Keratinocyte (primary cell): Measurements from ENCODE around the gene RBPJ. TPM values are rescaled to one million over a fixed set of nuclear protein-coding genes. Genes with fewer than 3 reads are reported as not detected.

ENCODE experiments used
- DNase-seq: peaks from one replicate; pipeline ENCODE4 v3.0.0-alpha.2; 2011; ENCODE audit warnings: low read depth, missing footprints, low spot score
- FAIRE-seq: peaks from 2 replicates; lab custom pipeline; 2011; peaks lifted over from hg19 to GRCh38; lab: Jason Lieb, UNC
- H2AFZ ChIP-seq: 2 replicates; pipeline ENCODE4 v1.6.0; 2012; ENCODE audit warnings: low read length, control low read depth, inconsistent platforms; ENCODE audit not compliant: control insufficient read depth
- H3K27ac ChIP-seq: 2 replicates; pipeline ENCODE4 v1.5.1; 2011; ENCODE audit warnings: low read length; ENCODE audit not compliant: control insufficient read depth, insufficient read depth
- H3K27me3 ChIP-seq: 3 replicates; pipeline ENCODE4 v1.6.0; 2011; ENCODE audit warnings: low read length; ENCODE audit not compliant: control insufficient read depth, insufficient read depth; ENCODE audit errors: extremely low read depth
- H3K36me3 ChIP-seq, 2 experiments: 2 replicates in 1 of 2; 3 replicates in 1 of 2; pipeline ENCODE4 v1.5.1; 2011; ENCODE audit warnings: low read length in 2 of 2, mild to moderate bottlenecking in 1 of 2; ENCODE audit not compliant: control insufficient read depth in 2 of 2, insufficient read depth in 2 of 2; ENCODE audit errors: extremely low read depth in 1 of 2
- H3K4me1 ChIP-seq: 3 replicates; pipeline ENCODE4 v1.5.1; 2011; ENCODE audit warnings: low read length; ENCODE audit not compliant: control insufficient read depth, insufficient read depth; ENCODE audit errors: extremely low read depth
- H3K4me2 ChIP-seq: 3 replicates; pipeline ENCODE4 v1.6.0; 2011; ENCODE audit warnings: low read depth, low read length; ENCODE audit not compliant: control insufficient read depth, insufficient read depth; ENCODE audit errors: extremely low read depth
- H3K4me3 ChIP-seq, 3 experiments: fragments of 200-600 bp in 1 of 3; sonication (generic) in 1 of 3; 2 replicates in 2 of 3; 3 replicates in 1 of 3; pipeline ENCODE4 v1.5.1; 2011 to 2016; ENCODE audit warnings: low read length in 3 of 3, mild to moderate bottlenecking in 3 of 3, control low read depth in 2 of 3, inconsistent platforms in 1 of 3, low read depth in 1 of 3, mixed read lengths in 1 of 3, mixed run types in 1 of 3, moderate library complexity in 1 of 3; ENCODE audit not compliant: control insufficient read depth in 2 of 3, insufficient read depth in 2 of 3; ENCODE audit errors: extremely low read depth in 1 of 3
- H3K79me2 ChIP-seq: 2 replicates; pipeline ENCODE4 v1.6.0; 2012; ENCODE audit warnings: low read length; ENCODE audit not compliant: control insufficient read depth, insufficient read depth
- H3K9ac ChIP-seq: 3 replicates; pipeline ENCODE4 v1.6.0; 2011; ENCODE audit warnings: low read length; ENCODE audit not compliant: control insufficient read depth, insufficient read depth; ENCODE audit errors: extremely low read depth
- H3K9me1 ChIP-seq: 3 replicates; pipeline ENCODE4 v1.6.0; 2011; ENCODE audit warnings: low read length; ENCODE audit not compliant: control insufficient read depth, insufficient read depth; ENCODE audit errors: extremely low read depth
- H3K9me3 ChIP-seq: 2 replicates; pipeline ENCODE4 v1.5.1; 2012; ENCODE audit warnings: low read depth, low read length; ENCODE audit not compliant: control insufficient read depth
- H4K20me1 ChIP-seq: 3 replicates; pipeline ENCODE4 v1.6.0; 2011; ENCODE audit warnings: low read length; ENCODE audit not compliant: control insufficient read depth, insufficient read depth; ENCODE audit errors: extremely low read depth
- EZH2 ChIP-seq: IDR thresholded peaks from one replicate; pipeline ENCODE4 v1.6.1; 2012; ENCODE audit warnings: inconsistent platforms, mild to moderate bottlenecking, low read length, moderate library complexity
- dilution Hi-C: fragments of 300-500 bp; cut with MboI; formaldehyde crosslinking; loops from one replicate; pipeline ENCODE4 v1.7.0; 2020; ENCODE audit warnings: low sequenced_read_pairs; ENCODE audit not compliant: extremely low pct_ligation_motif_present
- polyA plus RNA-seq, 5 experiments: library from polyadenylated mRNA; depleted of rRNA in 3 of 5; stranded (reverse) in 3 of 5; stranded (forward) in 1 of 5; unstranded in 1 of 5; fragments of >200 nt; gene quantifications; 1 replicate in 1 of 5; 2 replicates in 3 of 5; 3 replicates in 1 of 5; pipeline versions ENCODE4 v1.2.1 to v1.2.3, GENCODE V29; 2011 to 2012; ENCODE audit warnings: missing spikeins in 2 of 5, low read depth in 1 of 5, low replicate concordance in 1 of 5
- TF ChIP-seq, protein P1 (sequence below), 3 experiments: IDR thresholded peaks in 1 of 3; conservative IDR thresholded peaks in 1 of 3; optimal IDR thresholded peaks in 1 of 3; 2 replicates in 2 of 3; 3 replicates in 1 of 3; pipeline versions ENCODE3 to v1.5.1; 2011; ENCODE audit warnings: low read length in 3 of 3, mild to moderate bottlenecking in 3 of 3, moderate library complexity in 2 of 3, control low read depth in 1 of 3, inconsistent platforms in 1 of 3; ENCODE audit not compliant: insufficient read depth in 2 of 3; ENCODE audit errors: extremely low read depth in 1 of 3

RBPJ gene
- polyA plus RNA-seq, 1 donor (not counting 4 experiments of a cell fraction or from before 2014, with no cell fraction given): 38.0 TPM

DNA sequence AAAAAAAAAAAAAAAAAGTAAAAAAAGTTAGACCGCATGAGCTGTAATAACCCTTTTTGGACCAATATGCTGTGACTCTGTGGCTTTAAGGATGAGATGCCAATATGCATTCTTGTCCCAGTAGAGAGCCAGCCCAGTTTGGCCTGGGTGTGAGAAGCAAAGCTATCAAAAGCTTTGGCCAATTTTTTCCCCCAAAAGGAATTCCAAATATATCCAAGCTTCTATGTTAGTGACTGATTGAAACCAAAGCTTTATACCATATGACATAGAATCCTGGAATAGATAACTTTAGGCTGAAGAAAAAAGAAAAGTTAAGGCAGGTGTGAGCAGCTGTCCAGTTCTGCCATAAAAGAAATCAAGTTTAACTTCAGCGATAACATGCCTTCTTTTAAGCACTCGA is 30.5 kb upstream of the RBPJ start:
- peaks cover 23% of the 10 kb centered on the region for H3K4me1 ChIP-seq
- DNase-seq (no peak), FAIRE-seq (no peak)
- H3K27ac ChIP-seq: no peak overlapping the region
- no peaks in the 10 kb centered on the region for H3K27me3 ChIP-seq
- no peaks in the 10 kb centered on the region for H3K9me1 ChIP-seq
- H3K79me2 ChIP-seq: no peaks in the 10 kb centered on the region
- no peaks in the 10 kb centered on the region for H3K9me3 ChIP-seq
- H4K20me1 ChIP-seq: no peaks in the 10 kb centered on the region
- no peak overlapping the region for H3K4me2 ChIP-seq
- H2AFZ ChIP-seq: no peak overlapping the region
- H3K4me3 ChIP-seq: no peak overlapping the region
- no peaks in the 10 kb centered on the region for H3K36me3 ChIP-seq
- TF ChIP-seq, protein P1, sequence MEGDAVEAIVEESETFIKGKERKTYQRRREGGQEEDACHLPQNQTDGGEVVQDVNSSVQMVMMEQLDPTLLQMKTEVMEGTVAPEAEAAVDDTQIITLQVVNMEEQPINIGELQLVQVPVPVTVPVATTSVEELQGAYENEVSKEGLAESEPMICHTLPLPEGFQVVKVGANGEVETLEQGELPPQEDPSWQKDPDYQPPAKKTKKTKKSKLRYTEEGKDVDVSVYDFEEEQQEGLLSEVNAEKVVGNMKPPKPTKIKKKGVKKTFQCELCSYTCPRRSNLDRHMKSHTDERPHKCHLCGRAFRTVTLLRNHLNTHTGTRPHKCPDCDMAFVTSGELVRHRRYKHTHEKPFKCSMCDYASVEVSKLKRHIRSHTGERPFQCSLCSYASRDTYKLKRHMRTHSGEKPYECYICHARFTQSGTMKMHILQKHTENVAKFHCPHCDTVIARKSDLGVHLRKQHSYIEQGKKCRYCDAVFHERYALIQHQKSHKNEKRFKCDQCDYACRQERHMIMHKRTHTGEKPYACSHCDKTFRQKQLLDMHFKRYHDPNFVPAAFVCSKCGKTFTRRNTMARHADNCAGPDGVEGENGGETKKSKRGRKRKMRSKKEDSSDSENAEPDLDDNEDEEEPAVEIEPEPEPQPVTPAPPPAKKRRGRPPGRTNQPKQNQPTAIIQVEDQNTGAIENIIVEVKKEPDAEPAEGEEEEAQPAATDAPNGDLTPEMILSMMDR (optimal IDR thresholded peaks at IDR 0.05 in 1 of 3, IDR thresholded peaks at IDR 0.05 in 1 of 3, conservative IDR thresholded peaks at IDR 0.05 in 1 of 3; ENCODE audit: extremely low read depth in 1 of 3, insufficient read depth in 2 of 3, low read length in 3 of 3): no peak
- no peak for TF ChIP-seq EZH2
- no peak overlapping the region for H3K9ac ChIP-seq
- dilution Hi-C loops: no loop called here

DNA sequence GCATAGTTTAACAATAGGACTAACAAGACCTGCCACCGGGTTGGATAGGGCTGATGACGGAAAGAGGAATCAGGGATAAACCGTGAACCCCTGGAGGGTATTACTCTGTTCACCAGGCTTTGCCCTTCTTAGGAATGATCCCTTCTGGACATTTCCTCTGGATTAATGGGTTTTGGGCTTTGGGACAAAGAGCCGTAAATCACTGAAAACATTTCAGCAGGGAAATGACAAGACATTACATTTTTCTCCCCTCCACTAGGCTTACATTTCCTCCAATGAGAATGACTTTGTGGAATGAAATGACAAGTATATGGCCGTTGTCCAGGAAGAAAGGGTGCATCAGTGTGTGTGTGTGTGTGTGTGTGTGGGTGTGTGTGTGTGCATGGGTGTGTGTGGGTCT is 25.9 kb upstream of the RBPJ start:
- DNase-seq: no peak
- no peak overlapping the region for H3K4me2 ChIP-seq
- no peaks in the 10 kb centered on the region for H3K9me1 ChIP-seq
- H3K27ac ChIP-seq: no peak overlapping the region
- no peaks in the 10 kb centered on the region for H3K79me2 ChIP-seq
- FAIRE-seq: no peak
- H3K4me1 ChIP-seq: peaks cover 4% of the 10 kb centered on the region
- no peaks in the 10 kb centered on the region for H3K9me3 ChIP-seq
- dilution Hi-C loops: no loop called here
- no peak overlapping the region for H3K4me3 ChIP-seq
- no peak overlapping the region for H2AFZ ChIP-seq
- no peak overlapping the region for H3K9ac ChIP-seq
- H4K20me1 ChIP-seq: no peaks in the 10 kb centered on the region
- H3K27me3 ChIP-seq: no peaks in the 10 kb centered on the region
- H3K36me3 ChIP-seq: no peaks in the 10 kb centered on the region
- no peak for TF ChIP-seq EZH2
- TF ChIP-seq, protein P1 (optimal IDR thresholded peaks at IDR 0.05 in 1 of 3, IDR thresholded peaks at IDR 0.05 in 1 of 3, conservative IDR thresholded peaks at IDR 0.05 in 1 of 3; ENCODE audit: extremely low read depth in 1 of 3, insufficient read depth in 2 of 3, low read length in 3 of 3): no peak
